HG03095 (cell line): ENCODE data around the gene HOXB6.

Source experiments
- ATAC-seq: cut with Tn5 transposase; IDR thresholded peaks from one replicate; pipeline ENCODE4 v1.9.1; 2021; ENCODE audit warnings: moderate library complexity; ENCODE audit not compliant: unreplicated experiment

Gene HOXB6

DNA sequence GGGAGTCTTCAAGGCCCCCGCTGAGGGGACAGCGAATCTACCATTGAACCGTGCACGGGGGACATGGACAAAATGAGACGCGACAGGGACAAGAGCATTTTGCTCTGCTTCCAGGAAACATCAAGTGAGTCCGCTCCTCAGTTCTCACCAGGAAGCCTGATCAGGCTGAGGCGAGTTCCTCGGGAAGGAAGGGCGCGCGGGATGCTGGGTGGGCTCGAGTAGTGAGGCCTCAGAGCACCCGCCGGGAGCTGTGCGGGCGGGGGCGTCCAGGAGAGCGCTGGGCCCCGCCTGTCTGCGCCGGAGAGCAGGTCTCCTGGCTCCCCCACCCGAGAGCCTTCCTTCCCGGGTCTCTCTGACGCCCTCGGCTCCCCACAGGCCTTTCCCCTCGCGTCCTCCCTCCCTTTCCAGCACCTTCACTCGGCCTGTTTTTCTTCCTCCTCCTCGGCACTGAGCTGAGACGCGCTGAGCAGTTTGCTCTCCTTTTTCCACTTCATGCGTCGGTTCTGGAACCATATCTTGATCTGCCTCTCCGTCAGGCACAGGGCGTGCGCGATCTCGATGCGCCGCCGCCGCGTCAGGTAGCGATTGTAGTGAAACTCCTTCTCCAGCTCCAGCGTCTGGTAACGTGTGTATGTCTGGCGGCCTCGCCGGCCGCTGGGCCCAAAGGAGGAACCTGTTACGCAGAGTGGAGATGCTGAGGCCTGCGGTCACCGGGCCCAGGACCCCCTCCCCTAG is 8.6 kb downstream of the HOXB6 start:
- ATAC-seq, result no peak

DNA sequence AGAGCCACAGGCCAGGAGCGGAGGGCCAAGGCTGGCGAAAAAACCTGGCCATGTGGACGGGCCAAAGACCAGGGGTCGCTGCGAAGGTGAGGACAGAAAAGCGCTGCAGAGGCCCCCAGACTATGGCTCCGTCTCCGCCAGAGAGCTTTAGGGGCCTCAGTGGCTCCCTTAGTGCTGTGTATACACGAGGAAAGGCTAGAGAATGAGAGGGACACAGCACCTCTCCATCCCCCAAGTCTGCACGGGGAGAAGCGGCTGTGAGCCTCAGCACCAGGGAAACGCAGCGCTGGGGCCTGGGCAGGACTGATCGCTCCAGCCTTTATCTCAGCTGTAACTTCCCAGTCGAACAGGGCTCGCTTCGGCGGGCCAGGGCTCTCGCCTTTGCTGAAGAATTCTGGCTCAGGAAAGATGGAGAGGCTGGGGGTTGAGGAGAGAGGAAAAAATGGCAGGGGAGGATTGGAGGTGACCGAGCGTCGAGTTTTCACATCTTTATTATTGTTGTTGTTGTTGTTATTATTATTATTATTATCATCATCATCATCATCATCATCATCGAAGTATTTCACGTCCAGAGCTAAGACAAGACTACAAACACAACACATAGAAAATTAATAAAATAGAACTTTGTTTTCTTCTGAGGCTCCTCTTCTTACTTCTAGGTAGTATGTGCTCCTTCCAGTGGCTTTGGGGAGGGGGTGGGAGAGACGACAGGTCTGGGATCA is 9.3 kb downstream of the HOXB6 start:
- ATAC-seq, result no peak

DNA sequence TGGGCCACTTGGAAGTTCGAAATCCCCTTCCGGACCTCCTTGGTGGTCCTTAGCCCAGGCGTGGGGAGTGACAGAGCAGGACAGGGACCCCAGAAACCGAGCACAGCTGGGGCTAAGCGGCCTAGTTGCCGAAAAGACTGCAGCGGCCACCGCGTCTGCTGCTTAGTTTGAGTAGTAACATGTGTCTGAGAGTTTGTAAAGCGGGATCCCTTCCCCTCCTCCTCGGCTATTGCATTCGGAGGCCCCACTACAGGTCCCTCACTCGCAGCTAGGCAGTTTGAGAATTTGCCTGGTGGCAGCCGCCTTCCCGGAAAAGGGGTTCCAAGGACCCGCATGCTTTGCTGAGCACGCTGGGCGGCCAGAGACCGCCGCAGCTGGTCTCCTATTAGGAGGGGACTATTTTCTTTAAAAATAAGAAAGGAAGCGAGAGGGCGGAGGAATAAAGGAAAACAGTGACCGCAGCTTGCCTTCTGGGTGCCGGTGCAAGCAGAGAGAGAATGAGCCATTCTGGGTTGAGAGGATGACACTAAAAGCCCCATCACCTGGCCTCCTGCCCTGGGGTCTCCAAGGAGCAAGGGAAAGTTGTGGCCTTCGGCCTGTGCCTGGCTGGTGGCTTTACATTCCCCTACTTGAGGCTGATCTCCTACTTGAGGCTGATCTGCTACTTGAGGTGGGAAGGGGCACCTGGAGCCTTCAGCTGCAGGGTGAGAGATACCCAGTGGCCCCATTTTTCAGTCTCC is 10.1 kb downstream of the HOXB6 start:
- ATAC-seq, result no peak

DNA sequence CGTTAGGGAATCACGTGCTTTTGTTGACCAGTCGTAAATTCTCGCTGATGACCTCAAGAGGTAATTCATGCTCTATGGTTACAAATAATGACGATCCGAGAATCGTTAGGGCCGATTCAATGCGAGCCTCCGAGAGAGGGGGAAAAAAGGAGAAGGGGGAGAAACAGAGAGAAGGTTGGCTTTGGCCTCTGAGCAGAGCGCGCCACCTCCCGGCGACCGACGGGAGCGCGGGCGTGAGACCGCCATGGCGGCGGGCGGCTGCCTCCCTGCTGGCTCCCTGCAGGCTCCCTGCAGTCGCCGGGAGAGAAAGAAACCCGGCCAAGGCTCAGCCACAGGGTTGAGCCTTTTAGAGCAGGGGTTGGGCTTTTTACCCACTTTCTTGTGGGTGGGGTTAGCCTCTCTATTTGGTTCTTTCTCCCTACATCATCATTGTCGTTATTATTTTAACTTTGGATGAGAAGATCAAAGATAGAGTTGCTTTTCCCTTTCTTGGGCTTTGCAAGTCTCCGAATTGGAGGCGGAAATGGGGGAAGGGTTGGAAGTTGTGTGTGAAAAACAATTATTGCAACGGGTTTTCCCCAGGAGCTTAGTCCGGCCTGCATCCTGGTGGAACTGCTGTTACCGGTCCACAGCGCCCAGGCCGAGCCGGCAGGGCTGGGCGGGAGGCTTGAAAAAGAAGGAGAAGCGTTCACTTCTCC is 10.8 kb downstream of the HOXB6 start:
- no peak for ATAC-seq

DNA sequence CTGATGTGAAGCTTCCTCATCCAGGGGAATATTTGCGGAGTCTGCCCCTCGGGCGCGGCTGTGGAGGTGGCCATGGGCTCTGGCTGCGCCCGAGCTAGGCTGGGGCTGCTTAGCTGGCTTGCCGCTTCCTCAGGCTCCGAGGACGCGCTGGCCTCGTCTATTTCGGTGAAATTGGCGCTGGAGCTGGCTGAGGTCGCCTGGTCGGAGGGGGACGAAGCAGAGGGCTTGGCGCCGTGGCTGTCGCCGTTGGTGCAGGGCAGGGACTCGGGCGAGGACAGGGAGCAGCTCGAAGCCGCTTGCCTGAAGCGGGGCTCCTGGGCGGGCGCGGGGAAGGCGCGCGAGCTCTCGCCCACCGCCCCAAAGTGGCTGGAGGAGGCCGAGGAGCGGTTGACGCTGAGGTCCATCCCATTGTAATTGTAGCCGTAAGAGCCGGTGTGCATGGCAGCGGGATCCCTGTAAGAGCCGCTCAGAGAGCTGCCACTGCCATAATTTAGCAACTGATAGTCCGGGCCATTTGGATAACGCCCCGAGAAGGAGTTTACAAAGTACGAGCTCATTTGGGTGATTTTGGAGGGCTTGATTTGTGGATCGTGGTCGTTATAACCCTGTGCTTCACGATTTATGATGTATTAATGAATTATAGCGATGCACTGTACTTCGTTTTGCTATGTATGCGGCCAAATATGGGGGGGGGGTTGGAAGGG is 11.5 kb downstream of the HOXB6 start, which contains the start of gene HOXB5:
HOXB5 (minus strand) TSS at position 654 of the 704 bp plus-strand sequence; CDS start at position 557, 97 bp downstream.
- no peak for ATAC-seq

DNA sequence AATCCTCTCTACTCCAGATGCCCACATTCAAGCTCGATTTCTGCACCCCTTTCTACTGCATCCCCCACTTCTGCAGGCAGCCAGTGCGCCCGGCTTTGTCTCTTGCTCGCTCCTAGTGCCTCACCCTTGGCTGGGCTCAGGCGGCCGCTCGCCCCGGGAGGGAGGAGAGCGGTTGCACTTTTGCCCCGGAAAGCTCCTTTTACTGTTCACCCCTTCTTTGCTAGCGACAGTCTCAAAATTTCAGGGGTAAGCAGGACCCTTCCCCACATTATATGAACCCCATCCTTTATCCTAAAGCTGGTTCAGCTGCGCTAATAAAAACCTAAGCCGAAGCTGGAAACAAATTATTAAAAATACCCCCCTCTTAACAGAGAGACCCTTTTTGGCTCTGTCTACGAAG is 12.2 kb downstream of the HOXB6 start:
- no peak for ATAC-seq

DNA sequence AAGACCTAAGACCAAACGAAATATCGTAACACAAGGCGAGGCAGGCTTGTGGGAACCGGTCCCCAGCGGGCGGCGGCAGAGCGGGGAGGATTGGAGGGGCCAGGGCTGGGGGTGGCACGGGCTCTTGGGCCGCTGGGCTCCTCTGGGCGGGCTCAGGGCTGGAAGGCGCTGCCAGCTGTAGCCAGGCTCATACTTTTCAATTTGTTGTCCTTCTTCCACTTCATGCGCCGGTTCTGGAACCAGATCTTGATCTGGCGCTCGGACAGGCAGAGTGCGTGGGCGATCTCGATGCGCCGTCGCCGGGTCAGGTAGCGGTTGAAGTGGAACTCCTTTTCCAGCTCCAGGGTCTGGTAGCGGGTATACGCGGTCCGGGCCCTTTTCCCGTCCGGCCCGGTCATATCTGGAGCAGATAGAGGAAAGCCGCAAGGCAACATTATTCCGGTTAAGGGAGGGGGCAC is 12.7 kb downstream of the HOXB6 start:
- ATAC-seq, result no peak

DNA sequence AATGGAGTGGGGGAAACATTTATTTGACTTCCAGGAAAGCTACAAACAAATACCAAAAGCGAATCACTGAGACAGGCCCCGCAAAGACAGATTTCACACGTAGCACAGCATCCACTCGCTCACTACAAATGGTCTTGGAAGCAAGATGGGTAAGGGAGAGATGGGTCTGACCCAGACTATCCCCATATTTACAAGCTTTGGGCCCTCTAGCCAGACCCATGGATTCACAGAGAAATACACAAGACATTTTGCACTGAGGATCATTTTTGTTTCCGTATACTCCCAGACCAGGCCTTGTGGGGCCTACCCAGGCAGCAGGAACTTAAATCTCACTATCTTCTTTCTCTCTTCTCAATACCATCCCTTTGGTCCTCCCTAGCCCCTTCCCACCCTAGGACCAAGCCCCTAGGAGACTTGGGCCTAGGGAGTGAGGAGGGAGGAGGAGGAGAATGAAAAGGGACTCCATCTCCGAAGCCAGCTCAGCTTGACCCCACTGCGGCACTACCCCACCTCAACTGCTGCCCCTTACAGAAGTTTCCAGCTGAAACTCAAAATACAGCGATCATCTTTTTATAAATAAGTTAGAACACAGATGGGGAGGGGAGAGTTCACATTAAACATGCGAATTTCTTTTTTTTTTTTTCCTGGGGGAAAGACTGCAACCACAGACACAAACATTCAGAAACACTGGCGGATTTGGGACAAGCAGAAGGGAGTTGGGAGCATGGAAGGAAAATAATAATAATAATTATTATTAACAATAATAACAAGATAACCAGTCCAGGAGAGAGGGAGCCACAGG is 13.3 kb downstream of the HOXB6 start:
- no peak for ATAC-seq

DNA sequence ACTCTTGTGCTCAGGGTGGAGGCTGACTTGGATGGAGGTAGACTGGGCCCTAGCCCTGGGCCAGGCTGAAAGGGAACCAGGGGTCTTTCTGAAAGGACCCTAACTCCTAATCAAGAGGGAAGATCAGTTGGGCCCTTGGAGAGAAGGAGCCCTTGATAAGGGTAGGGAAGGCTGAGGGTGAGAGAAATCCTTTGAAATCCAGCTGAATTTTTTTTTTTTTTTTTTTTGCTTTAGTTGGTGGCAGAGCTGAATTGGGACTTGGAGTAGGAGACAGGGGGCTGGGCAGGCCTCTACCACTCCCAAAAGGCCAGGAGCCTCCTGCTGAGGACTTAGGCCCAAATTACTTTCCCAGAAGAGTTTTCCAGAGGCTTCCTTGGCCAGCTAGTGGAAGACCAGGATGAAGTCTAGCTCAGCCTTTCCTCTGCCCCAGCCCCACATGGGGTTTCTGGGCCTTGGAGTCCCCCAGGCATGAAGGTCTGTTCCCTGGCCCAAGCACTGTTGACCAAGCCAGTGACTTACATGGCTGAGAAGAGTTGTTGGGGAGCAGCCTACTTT is 14.1 kb downstream of the HOXB6 start:
- no peak for ATAC-seq

DNA sequence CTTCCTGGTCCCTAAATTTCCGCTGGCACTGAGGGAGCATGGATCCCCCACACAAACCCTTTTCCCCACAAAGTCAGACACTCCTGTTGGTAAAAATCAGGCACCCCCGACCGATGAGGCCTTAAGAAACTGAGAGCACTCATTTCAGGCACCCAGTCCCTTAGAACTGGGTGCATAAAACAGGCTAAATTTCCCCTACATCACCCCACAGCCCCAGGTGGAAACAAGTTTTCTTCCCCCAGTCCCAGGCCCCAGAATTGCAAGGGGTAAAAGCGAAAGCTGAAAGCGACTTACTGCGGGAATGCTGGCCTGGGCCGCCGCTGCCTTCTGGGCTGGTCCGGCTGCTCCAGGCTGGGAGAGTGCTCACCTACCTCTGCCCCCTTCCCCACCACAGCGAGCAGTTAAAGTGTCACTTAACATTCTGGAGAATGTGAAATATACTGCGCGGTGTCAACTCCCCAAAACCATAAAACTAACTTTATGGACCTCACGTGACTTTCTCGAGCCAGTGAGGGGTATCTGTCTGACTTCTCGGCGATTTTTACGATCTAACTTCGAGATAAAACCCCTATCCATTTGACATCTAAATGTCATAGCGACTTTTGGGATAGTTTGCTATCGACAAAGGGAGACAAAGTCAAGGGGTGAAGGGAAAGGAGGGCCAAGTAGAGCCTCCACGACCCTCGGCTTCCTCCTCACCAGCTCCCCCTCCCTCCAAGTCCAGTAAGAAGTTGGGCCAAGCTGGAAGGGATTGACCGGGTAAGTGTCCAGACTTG is 14.8 kb downstream of the HOXB6 start, which contains the start of gene HOXB3:
HOXB3 (minus strand) TSS at position 411 of the 776 bp plus-strand sequence. CDS start 37,767 bp downstream, outside the sequence.
- no peak for ATAC-seq

DNA sequence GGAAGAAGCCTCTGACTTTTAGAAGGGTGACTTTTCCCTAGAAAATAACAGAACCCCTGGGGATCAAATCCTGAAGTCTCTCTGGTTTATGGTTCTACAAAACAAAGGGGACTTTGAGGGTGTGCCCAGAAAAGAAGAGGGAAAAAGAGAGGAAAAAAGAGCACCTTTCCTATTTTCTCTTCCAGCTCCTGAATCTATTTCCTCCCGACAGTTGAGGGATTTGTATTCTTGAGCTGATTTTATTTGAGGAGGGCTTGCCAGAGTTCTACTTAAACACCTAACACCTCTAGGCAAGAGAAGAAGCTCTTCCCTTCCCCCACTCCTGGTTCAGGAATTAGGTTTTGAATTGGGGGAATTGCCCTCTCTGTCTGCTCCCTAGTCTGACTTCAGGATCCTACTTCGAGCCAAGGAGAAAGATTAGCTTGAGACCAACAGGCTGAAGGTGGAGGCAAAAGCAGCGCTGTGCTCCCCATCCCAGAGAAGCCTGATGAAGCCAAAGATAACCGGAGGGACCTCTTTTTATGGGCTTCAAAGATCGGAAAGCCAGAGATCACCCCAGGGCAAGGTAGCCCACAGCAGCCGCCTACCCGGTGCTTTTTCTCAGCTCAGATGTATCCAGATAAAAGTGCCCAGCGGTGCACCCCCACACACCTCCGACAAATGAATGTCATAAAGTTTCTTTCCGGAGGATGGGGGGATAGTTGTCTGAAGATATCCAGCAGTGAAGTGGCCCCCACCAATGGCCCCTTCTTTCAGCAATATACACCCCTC is 15.5 kb downstream of the HOXB6 start:
- no peak for ATAC-seq

DNA sequence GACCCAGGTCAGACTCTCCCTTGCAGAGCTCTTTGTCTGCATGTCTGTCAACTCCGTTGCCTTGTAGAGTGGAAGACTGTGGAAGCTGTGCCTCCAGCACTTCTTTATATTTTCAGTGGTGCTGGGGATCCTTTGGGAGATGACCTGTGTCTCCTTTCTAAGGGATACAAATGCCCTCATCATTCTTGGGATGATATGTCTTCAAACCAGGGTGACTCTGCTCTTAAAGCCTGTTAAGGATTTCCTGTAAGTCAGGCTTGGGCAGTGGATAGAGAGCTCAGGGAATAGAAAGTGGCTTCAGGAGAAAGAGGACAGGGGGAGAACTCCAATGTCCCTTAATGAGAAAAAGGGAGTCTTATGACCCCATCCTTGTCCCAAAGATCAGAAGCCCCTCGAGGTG is 16.3 kb downstream of the HOXB6 start:
- no peak for ATAC-seq

DNA sequence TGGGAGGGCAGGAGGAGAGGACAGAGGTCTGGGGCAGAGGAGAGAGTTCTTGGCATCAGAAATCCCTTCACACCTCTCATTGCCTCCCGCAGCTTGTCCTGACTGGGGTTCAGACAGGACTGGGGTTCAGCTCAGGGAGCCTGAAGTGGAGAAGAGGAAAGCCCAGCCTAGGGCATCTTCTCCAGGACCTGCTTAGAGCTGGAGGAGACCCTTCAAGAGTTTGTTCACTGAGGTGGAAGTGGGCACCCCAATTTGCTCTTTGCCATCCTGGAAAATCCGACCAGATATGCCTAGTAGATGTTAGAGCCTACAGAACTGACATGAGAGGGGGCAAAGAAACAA is 16.7 kb downstream of the HOXB6 start:
- no peak for ATAC-seq

DNA sequence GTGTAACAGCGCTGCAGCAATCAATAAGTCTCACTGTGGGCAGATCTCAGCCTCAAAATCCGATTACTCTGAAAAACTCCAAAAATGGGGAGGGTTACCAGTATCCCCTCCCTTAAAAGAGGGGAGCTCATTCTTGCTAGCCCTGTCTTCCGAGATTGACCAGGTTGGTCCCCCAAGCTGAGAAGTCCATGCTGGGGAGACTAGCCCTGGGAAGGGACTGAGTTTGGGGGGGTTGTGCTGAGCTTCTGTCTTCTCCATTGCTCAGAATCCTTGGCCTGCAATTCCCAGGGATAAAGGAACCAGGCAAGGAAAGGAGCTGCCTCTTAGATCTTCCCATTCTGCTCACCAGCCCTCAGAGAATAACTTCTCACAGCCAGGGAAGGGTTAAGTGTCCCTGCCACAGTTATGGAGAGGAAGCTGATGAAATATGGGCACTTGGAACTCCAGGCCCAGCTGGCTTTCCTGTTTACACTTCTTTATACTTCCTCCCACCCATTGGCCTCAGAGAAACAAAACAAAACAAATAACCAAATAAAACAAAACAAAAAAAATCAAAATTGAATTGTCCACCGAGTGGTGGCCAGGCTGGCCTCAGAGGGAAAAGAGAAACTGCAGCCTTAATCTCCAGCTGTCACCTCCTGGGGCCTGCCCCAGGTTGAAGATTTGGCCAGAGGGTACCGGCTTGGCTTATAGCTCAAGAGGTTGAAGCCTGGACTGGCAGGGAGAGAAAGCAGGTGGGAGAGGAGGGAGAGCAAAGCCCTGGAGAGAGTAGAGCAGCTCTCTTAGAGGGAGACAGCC is 17.3 kb downstream of the HOXB6 start:
- no peak for ATAC-seq

DNA sequence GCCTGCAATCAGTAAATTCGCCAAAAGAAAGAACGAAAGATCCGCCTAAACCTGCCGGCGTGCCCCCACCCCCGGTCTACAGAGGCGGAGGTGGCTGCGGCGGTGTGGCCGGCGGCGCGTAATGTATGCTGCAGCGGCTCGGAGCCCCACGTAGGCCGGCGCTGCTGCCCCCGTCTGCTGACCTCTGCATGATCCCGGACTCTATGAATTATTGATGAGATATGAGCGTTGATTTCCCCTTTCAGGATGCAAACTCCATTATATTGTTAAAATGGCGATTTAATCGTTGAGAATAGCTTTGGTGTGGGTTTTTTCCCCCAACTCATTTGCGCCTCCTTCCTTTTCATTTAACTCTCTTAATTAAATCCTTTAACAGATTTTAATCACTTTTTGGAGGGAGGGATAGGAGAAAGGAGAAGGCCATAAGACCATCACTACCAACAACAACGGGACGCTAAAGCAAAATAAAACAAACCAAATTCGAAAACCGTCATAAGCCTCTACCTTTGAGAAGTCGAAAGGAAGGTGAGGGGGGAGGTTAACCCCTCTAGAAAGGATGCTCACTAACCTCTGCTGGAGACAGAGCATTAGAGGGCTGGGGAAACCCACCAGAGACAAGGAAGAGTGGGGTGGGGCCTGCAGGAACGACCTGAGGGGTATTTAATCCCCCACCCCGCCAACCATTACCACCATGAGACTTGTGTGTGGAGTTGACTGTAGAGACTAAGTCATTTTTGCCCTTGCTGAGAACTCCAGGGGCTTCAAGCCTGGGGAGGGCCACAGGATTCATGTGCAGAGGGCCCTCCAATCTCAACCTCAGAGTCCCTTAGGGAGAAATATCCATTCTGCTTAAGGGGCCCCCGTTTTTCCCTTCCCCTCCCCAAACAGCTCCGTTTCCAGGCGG is 18.2 kb downstream of the HOXB6 start:
- ATAC-seq, result no peak

DNA sequence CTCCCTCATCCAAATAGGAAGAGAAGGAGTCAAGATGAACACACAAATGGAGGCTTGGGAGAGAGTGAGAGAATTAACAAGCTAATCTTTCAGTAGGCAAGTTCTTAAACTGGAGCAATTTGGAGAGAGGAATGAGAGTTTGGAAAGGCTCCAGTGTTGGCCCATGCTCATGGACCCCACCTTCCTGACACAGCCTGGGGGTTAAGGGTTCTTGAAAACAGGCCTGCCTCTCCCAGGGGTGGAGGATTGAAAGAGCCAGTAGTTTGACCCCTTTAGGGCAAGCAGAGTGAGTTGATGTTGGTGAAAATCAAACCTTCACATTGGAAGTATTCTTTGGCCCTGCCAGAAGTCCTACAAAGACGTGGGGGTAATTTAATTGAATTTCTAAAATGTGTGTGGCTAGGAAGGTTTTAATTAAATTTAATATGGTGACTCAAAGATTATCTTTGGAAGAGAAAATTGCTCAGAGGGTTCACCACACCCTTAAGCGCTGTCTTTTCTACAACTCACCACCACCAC is 20.5 kb downstream of the HOXB6 start:
- ATAC-seq, result no peak
